HepG2 (cell line): Measurements from ENCODE around the gene IER5L. TPM values are rescaled to one million over a fixed set of nuclear protein-coding genes. Genes with fewer than 3 reads are reported as not detected.

ENCODE experiments used
- ATAC-seq: fragments of 200-7000 bp; cut with Tn5 transposase; 3 replicates; pipeline ENCODE4 v1.9.1; 2020; ENCODE audit warnings: mild to moderate bottlenecking, moderate library complexity
- BruUV-seq: library from RNA; stranded (reverse); fragments of 400-500 nt; replicated peaks from 2 replicates; lab custom pipeline; 2021; lab: Mats Ljungman, UMichigan
- CTCF ChIA-PET: fragments of 300-600 bp; formaldehyde crosslinking; extraction: SDS; loops from one replicate; lab custom pipeline; 2021; ENCODE audit warnings: low total read pairs, inconsistent platforms, low intra/inter-chr PET ratio; lab: Yijun Ruan, JAX
- POLR2A ChIA-PET: fragments of 350-600 bp; sonication (Branson Sonifier 250); formaldehyde crosslinking; loops from one replicate; lab custom pipeline; 2020; ENCODE audit warnings: antibody characterized with exemption, inconsistent platforms; lab: Yijun Ruan, JAX
- DNase-seq: peaks from one replicate; pipeline ENCODE4 v3.0.0-alpha.2; 2015; ENCODE audit warnings: low spot score
- FAIRE-seq: peaks from 3 replicates; lab custom pipeline; 2011; peaks lifted over from hg19 to GRCh38; lab: Jason Lieb, UNC
- H2AFZ ChIP-seq: one replicate; pipeline ENCODE4 v1.6.1; 2011; ENCODE audit warnings: low read length, inconsistent platforms
- H3K27ac ChIP-seq: fragments of 300-600 bp; 3 replicates; pipeline ENCODE4 v1.8.0; 2011; ENCODE audit warnings: mixed run types, mild to moderate bottlenecking, mixed read lengths, low read length, inconsistent platforms; ENCODE audit not compliant: insufficient read depth; ENCODE audit errors: extremely low read length
- H3K27me3 ChIP-seq, 2 experiments: fragments of 200-600 bp in 1 of 2; 2 replicates in 1 of 2; 3 replicates in 1 of 2; pipeline versions ENCODE4 v1.6.0 to v1.8.0; 2011; ENCODE audit warnings: low read length in 2 of 2, mild to moderate bottlenecking in 2 of 2, moderate library complexity in 2 of 2, inconsistent platforms in 1 of 2; ENCODE audit not compliant: insufficient read depth in 2 of 2, control insufficient read depth in 1 of 2
- H3K36me3 ChIP-seq, 2 experiments: fragments of 200-600 bp in 1 of 2; replicated peaks in 1 of 2; 2 replicates in 1 of 2; 3 replicates in 1 of 2; pipeline versions ENCODE4 v1.5.1 to v1.8.0; 2011; ENCODE audit warnings: low read length in 2 of 2, inconsistent platforms in 1 of 2; ENCODE audit not compliant: insufficient read depth in 2 of 2, control insufficient read depth in 1 of 2
- H3K4me1 ChIP-seq: 2 replicates; pipeline ENCODE4 v1.5.1; 2012; ENCODE audit warnings: low read length, inconsistent platforms; ENCODE audit not compliant: insufficient read depth
- H3K4me2 ChIP-seq: 2 replicates; pipeline ENCODE4 v1.6.0; 2011; ENCODE audit warnings: low read depth, low read length, inconsistent platforms
- H3K4me3 ChIP-seq, 3 experiments: fragments of 200-600 bp in 1 of 3; sonication (generic), shearing (Covaris generic) in 1 of 3; replicated peaks in 1 of 3; 2 replicates each; pipeline ENCODE4 v1.5.1; 2011 to 2016; ENCODE audit warnings: low read length in 3 of 3, inconsistent platforms in 2 of 3, low read depth in 2 of 3, mild to moderate bottlenecking in 2 of 3, control low read depth in 1 of 3, mixed read lengths in 1 of 3; ENCODE audit not compliant: insufficient read depth in 1 of 3
- H3K79me2 ChIP-seq: one replicate; pipeline ENCODE4 v1.6.1; 2011; ENCODE audit warnings: low read length, inconsistent platforms; ENCODE audit not compliant: insufficient read depth
- H3K9ac ChIP-seq: 2 replicates; pipeline ENCODE4 v1.6.0; 2011; ENCODE audit warnings: mild to moderate bottlenecking, low read depth, low read length, inconsistent platforms; ENCODE audit not compliant: insufficient read depth
- H3K9me3 ChIP-seq: 2 replicates; pipeline ENCODE4 v1.5.1; 2012; ENCODE audit warnings: mild to moderate bottlenecking, low read length
- H4K20me1 ChIP-seq: 2 replicates; pipeline ENCODE4 v1.6.0; 2011; ENCODE audit warnings: inconsistent platforms, mild to moderate bottlenecking, low read length, moderate library complexity; ENCODE audit not compliant: insufficient read depth
- ATF6 ChIP-seq: sonication (generic); formaldehyde crosslinking; conservative IDR thresholded peaks from 2 replicates; pipeline ENCODE4 v1.4.0; 2020; ENCODE audit warnings: missing genetic modification reagents
- MNT ChIP-seq: fragments of 450-650 bp; IDR thresholded peaks from 2 replicates; pipeline ENCODE4 v1.6.1; 2016
- SAFB2 ChIP-seq: sonication (generic); formaldehyde crosslinking; IDR thresholded peaks from 2 replicates; pipeline ENCODE4 v1.5.1; 2020; ENCODE audit warnings: missing genetic modification reagents, low read depth, mild to moderate bottlenecking, borderline replicate concordance
- SMAD3 ChIP-seq: sonication (generic); formaldehyde crosslinking; IDR thresholded peaks from 2 replicates; pipeline ENCODE4 v1.4.0; 2020; ENCODE audit warnings: missing genetic modification reagents
- WGBS: methylation state at CpG from one replicate; pipeline ENCODE4 v1.1.6; 2017; ENCODE audit warnings: low lambda C conversion rate; 5-methylcytosine and 5-hydroxymethylcytosine counted together
- in situ Hi-C: cut with HindIII; loops from 2 replicates; pipeline ENCODE4 v1.10.0; 2017; ENCODE audit warnings: low pct_unique_long_range_greater_than_20kb; ENCODE audit not compliant: extremely low pct_ligation_motif_present
- intact Hi-C: fragments of 100-400 bp; cut with micrococcal nuclease; formaldehyde crosslinking; loops from one replicate; pipeline ENCODE4 v1.10.0; 2022; ENCODE audit not compliant: unreplicated experiment
- polyA plus RNA-seq, 8 experiments: library from polyadenylated mRNA; depleted of rRNA in 3 of 8; stranded (reverse) in 7 of 8; unstranded in 1 of 8; fragments of >200 nt; fragmentation: Illumina TruSeq in 4 of 8; extraction: Trizol in 4 of 8; gene quantifications; 2 replicates each; pipeline versions ENCODE4 v1.2.1 to v1.2.3, GENCODE V29; 2011 to 2016; ENCODE audit warnings: low read depth in 4 of 8, missing spikeins in 1 of 8, mixed read lengths in 1 of 8; ENCODE audit not compliant: insufficient read depth in 1 of 8
- total RNA-seq, 5 experiments: library from RNA; depleted of rRNA; stranded (reverse); fragments of >200 nt; fragmentation: Illumina TruSeq; extraction: Trizol; gene quantifications; 2 replicates each; pipeline ENCODE4 v1.2.3, GENCODE V29; 2016; ENCODE audit warnings: low read depth in 1 of 5

The IER5L gene
- total and polyA plus RNA-seq, 2 of the 13 experiments (the other 11 are each of a cell fraction or from before 2014, with no cell fraction given) = 1.8 to 3.3 TPM

GRCh38 chr9:129183495-129184218, 5.6 kb upstream of the IER5L start:
- no peaks in the 10 kb centered on the region for H3K9me3 ChIP-seq
- no peaks in the 10 kb centered on the region for H3K79me2 ChIP-seq
- no peak overlapping the region for H3K4me3 ChIP-seq
- H2AFZ ChIP-seq = no peak overlapping the region
- FAIRE-seq = no peak
- H3K4me1 ChIP-seq = peaks cover 51% of the 10 kb centered on the region
- TF ChIP-seq SAFB2 (CRISPR knock-in tag) (no peak), ATF6 (CRISPR knock-in tag) (no peak), MNT (peak; percentile 35), SMAD3 (CRISPR knock-in tag) (no peak)
- TF ChIP-seq, all 625 proteins: peak for 1
- BruUV-seq = no TSS peak
- peaks cover 3 to 25% of the 10 kb centered on the region in 2 experiments for H3K27me3 ChIP-seq
- H3K4me2 ChIP-seq = no peak overlapping the region
- POLR2A ChIA-PET = no interaction called here
- 38% methylated on average over 6 of the region's 6 CpGs for WGBS
- H3K9ac ChIP-seq = no peak overlapping the region
- in situ Hi-C loops (no loop called here), intact Hi-C loops (no loop called here)
- no peak overlapping the region for H3K27ac ChIP-seq
- no peaks in the 10 kb centered on the region for H4K20me1 ChIP-seq
- ATAC-seq (no peak), DNase-seq (no peak)
- CTCF ChIA-PET = no interaction called here
- no peaks in the 10 kb centered on the region for H3K36me3 ChIP-seq
